ENCODE results near the gene NR2C1.
A peak's percentile ranks its signal among the peaks of the same experiment; 100 is the strongest.

The NR2C1 gene

GRCh38 chr12:95083938-95084337, 10.5 kb upstream of the NR2C1 start:
- no peak for ATAC-seq

DNA sequence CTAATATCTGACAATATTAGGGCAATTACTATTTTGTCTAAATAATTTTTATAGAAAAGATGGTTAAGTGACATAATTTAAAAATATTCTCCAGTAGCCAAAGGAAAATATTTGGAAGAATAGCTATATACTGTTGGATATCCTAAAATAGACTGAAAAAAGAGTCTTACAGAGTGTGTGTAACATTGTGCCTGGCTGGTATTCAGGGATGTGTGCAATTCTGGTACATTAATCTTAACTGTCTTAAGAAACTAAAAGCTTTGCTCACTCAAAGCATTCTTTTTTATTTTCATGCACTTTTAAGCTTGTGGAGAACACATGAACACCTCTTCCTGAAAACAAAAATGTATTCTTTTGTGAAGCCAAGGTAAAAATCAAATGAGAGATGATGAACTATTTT, 10.1 kb upstream of the NR2C1 start:
- ATAC-seq, result no peak

DNA sequence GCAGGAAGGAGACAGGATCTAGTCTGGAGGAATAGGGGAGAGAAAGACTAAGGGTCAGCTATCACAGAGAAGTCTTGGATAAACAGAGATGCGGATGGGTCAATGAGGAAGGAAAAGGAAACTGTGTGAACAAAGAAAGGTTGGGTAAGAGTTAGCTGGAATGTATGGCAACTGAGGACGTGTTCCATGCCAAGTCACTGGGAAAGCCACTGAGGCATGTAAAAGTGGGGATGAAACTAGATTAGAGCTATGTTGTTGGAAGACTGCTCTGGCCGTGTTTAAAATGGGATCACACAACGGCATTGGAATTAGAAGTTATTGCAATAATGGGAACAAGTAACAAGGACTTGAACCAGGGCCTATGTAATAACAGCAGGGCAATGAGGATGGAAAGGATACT, 3.9 kb upstream of the NR2C1 start:
- ATAC-seq, result no peak

GRCh38 chr12:95074766-95075165, 1.3 kb upstream of the NR2C1 start:
- no peak for ATAC-seq

DNA sequence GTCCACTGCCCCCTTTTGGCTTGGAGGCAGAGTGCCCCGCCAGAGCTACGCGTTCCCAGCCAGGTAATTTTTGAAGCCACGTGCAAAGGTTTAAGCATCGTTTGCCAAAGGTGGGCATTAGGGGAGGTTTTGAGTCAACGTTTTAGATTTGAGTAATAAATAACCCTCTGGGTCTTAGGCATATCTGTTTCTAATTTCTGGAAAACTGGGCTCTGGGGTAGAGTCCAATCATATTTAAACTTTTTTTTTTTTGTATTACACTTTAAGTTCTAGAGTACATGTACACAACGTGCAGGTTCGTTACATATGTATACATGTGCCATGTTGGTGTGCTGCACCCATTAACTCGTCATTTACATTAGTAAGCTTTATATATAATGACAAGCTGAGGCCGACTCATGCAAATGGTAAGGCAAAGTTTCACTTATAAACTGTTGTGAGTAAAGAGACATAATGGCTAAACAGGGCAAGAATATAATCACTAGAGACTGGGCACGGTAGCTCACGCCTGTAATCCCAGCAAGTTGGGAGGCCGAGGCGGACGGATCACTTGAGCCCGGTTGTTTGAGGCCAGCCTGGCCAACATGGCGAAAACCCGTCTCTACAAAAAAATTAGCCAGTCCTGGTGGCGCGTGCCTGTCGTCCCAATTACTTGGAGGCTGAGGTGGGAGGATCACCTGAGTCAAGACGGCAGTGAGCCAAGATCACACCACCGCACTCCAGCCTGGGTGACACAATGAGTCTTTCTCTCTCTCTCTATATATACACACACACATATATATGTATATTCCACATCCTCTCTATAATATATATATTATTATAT, 491 bp upstream of the NR2C1 start:
- ATAC-seq, result peak; percentile 10 to 12

GRCh38 chr12:95070378-95070777, 3.0 kb downstream of the NR2C1 start:
- no peak for ATAC-seq

DNA sequence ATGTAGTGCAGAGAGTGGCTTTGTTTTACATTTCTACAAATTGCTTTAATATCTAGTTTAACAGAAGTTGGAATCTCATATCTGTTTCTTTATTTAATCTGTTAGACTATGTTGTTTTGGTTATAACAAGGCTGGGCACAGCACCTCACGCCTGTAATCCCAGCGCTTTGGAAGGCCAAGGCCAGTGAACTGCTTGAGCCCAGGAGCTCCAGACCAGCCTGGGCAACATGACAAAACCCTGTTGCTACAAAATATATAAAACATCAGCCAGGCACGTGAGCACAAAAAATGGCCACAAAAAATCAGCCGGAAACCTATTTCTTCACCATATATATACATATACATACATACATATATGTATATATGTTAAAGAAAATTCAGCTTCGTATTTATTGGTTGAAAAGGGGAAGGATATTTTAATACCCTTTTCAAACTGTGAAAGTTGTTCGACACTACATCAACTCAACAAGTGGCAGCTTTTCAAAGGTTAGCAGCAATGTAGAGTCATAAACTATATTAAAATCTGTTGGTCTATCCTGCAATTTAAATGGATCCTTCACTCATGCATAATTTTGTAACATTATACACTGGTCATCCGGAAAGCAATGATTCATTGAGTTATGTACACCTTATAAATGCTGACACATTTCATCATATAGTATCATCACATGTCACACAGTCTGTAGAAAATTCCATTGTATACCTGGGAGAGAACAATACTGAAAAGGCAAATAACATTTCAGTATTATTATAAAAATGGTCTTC, 7.1 kb downstream of the NR2C1 start:
- no peak for ATAC-seq

DNA sequence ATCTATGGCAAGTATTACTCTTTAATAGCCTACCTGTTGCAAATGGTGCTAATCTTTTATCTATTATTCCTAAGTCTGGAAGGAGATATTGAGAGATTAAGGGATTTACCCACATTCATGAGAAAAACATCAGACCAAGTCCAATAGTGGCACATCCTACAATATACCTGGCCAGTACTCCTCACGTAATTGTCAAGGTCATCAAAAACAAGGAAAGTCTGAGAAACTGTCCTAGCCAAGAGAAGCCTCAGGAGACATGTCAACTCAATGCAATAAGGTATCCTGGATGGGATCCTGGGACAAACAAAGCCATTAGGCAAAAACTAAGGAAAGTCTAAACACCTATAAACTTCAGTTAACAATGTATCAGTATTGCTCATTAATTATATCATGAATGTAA, 12.5 kb downstream of the NR2C1 start:
- no peak for ATAC-seq

GRCh38 chr12:95059984-95060383, 13.4 kb downstream of the NR2C1 start:
- no peak for ATAC-seq

DNA sequence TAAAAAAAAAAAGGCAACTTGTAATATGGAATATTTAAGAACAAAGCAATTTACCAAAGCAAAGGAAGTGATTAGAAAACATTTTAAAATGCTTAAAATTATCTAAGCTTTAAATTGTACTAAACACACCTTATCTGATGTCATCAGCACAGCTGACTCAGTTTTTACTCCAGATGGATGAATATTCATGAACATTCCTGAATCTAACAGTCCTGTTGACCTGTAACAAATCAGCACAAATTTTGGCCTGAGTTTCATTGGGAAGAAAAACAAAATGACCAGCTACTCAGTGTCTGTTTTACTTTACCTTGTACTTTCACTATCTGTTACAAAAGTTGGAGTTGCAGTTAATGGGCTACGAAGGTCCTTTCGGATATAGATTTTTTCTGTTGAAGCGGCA, 16.0 kb downstream of the NR2C1 start:
- ATAC-seq, result no peak

GRCh38 chr12:95055057-95055456, 18.4 kb downstream of the NR2C1 start:
- ATAC-seq, result no peak

- ATAC-seq, result no peak
Observed at GRCh38 chr12:95054206-95054605, 19.2 kb downstream of the NR2C1 start.

DNA sequence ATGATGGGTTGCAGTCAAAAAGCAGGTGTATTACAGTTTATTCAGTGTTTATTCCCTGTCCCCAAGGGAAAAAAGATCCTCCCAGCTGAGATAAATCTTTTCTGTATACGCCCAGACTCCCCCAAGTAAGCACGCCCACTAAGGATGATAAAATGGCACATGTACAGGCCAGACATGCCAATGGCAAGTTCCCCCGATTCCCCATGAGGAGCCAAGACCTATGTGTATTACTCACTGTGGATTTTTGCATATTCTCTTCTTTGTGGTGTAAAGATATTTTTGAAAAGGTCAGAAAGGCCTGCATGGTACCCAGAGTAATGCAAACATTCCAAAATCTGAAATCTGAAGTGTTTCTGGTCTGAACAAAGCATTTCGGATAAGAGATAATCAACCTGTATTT, 22.2 kb downstream of the NR2C1 start:
- no peak for ATAC-seq

DNA sequence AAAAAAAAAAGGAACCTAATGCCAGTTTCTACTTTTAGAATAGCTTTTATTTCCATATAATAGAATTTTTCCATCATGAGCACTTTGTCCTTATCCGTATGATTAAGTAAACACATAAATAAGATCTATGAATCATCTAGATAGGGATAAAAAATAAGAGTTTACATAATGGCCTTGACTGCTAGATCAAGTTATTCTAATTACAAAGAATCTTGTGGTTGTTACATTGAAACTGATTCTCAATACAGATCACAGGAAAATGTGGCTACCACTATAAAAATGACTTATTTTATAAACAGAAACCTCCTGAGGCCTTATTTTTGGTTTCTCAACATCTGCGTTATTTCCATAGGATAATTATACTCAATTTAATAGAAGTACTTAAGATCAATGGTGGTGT, 35.5 kb downstream of the NR2C1 start:
- ATAC-seq, result no peak

DNA sequence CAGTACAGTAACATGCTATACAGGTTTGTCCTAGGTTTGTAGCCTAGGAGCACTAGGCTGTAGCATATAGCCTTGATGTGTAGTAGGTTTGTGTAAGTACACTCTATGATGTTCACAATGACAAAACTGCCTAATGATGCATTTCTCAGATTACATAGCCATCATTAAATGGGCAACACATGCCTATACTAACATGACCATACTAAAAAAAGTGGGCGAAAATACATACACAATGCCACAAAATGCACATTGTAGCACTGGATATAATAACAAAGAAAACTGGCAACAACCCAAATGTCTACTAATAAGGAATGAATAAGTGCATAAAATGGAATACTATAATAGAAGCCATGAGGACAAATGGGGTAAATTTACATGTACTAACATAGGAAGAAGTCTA, 38.7 kb downstream of the NR2C1 start:
- no peak for ATAC-seq

DNA sequence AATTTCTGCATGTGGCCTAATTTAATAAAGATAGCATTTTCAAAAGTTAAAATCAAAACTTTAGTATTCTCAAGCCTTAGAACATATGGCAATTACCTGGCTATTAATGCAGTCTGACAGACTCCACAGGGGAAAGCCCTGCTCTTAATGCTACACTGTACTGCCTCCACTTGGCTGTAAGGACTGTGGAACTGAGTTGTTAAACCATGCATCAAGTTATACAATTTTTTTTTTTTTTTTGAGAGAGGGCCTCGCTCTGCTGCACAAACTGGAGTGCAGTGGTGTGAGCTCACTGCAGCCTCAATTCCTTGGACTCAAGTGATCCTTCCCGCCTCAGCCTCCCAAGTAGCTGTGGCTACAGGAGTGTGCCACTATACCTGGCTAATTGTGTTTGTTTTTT, 50.9 kb downstream of the NR2C1 start:
- no peak for ATAC-seq

DNA sequence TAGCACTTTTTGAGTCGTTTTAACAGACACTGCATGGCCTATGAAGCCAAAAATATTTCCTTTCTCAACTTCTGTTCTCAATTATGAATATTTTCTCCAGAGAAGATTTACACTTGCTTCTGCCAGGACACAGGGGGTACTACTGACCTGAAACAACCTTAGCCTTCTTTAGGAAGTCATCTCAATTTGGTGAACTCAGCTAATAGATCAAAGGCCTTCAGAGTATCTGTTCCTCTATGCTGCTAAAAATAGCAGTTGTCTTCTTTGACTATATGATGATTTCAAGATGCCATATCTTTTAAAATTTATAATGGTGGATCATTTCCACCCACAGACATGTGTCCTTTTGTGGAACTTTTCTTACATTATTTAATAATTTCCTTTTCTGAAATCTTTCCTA, 55.9 kb downstream of the NR2C1 start:
- no peak for ATAC-seq

GRCh38 chr12:95016120-95016519, 57.3 kb downstream of the NR2C1 start:
- no peak for ATAC-seq

- no peak for ATAC-seq
Observed at GRCh38 chr12:95014554-95014953, 58.9 kb downstream of the NR2C1 start.

DNA sequence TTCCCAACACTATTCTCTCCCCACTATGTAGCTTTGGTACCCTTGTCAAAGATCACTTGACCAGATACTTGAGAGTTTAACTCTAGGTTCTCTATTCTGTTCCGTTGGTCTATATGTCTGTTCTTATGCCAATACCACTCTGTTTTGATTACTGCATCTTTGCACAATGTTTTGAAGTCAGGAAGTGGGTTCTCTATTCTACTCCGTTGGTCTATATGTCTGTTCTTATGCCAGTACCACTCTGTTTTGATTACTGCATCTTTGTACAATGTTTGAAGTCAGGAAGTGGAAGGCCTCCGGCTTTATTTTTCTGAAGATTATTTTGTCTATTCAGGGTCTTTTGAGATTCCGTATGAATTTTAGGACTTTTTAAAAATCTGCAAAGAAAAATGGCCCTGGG, 67.2 kb downstream of the NR2C1 start:
- ATAC-seq, result no peak

- no peak for ATAC-seq
Observed at GRCh38 chr12:95004610-95005009, 68.8 kb downstream of the NR2C1 start.

DNA sequence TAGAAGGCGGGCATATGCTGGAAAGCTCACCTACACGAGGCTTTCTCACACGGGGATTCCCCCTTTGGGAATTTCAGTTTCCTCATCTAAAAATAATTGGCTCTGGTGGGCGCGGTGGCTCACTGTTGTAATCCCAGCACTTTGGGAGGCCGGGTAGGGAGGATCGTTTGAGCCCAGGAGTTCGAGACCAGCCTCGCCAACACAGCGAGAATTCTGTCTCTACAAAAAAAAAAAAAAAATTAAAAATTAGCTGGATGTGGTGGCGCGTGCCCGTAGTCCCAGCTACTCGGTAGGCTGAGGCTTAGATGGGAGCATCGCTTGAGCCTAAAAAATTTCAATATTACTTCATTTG, 69.5 kb downstream of the NR2C1 start:
- no peak for ATAC-seq

DNA sequence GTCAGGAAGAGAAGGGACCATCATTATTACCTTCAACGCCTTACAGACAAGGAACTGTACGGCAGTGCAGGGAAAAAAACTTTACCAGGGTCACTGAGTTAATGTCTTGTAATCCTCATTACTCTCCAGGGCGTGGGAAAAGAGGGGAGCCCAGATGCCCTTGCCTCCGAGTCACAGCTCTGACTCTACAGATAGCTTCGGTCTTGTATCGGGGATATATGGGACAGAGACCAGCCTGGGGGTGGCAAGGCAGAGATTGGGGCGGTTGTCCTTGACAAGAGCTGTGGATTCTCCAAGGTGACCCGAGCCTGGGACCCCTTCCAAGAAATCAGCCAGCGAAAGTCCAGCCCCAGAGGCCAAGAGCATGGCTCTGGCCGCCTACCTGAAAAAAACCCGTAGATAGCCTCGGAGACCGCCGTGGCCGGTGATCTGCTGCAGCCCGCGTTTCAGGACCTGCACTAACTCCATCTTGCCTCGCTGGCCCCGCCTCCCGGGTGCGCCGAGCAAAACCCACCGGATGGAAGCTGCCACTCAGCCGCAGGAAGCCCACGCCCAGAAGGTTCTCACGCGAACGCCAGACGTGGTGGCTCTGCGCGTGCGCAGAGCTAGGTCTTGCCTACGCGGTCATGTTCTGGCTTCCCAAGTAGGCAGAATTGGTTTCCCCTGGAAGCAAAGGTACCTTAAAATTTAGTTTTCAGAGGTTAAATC, 70.1 kb downstream of the NR2C1 start, which contains the start of gene NDUFA12:
Gene NDUFA12 (minus strand): TSS at position 485 of the 708 bp plus-strand sequence. CDS start 17 bp downstream, at position 468.
- peak; percentile 99 to 100 for ATAC-seq

GRCh38 chr12:95002754-95003153, 70.7 kb downstream of the NR2C1 start:
- ATAC-seq, result peak in 1 of 2 donors; percentile 15

All from activated CD4-positive, CD25-positive, alpha-beta regulatory T cell treated with anti-CD3 and anti-CD28 coated beads, Interleukin-2, amount 50 U/mL, for 24 hours (primary cell).